CD1c-positive myeloid dendritic cell (primary cell): Measurements from ENCODE around the gene SNRPB.

ENCODE experiments used
- DNase-seq: peaks from one replicate; pipeline ENCODE4 v3.0.0-alpha.2; 2016; ENCODE audit errors: extremely low spot score

SNRPB gene

GRCh38 chr20:2429051-2429450 is 41.5 kb downstream of the SNRPB start:
- DNase-seq = no peak

- no peak for DNase-seq
Observed at GRCh38 chr20:2421247-2421646, 49.3 kb downstream of the SNRPB start.

GRCh38 chr20:2420510-2420909 is 50.1 kb downstream of the SNRPB start:
- DNase-seq = no peak

- DNase-seq = no peak
Observed at GRCh38 chr20:2418388-2418787, 52.2 kb downstream of the SNRPB start.

- DNase-seq = no peak
Observed at GRCh38 chr20:2417213-2417541, 53.4 kb downstream of the SNRPB start.

GRCh38 chr20:2416541-2417212 is 53.9 kb downstream of the SNRPB start:
- DNase-seq = no peak
